Measurements from ENCODE around the gene METTL22.

- no peak for TF ChIP-seq CTCF (IDR thresholded peaks at IDR 0.05)
- no peak for TF ChIP-seq POLR2AphosphoS5 (IDR thresholded peaks at IDR 0.05)
- TF ChIP-seq POLR2A (IDR thresholded peaks at IDR 0.05): no peak
- TF ChIP-seq EP300 (IDR thresholded peaks at IDR 0.05; ENCODE audit: low read depth): no peak
These were observed 788 bp downstream of the METTL22 start for GRCh38 chr16:8622315-8622656.

Data from transverse colon (tissue), 4 donors.